Measurements from ENCODE around the gene POU2F2.

The POU2F2 gene

DNA sequence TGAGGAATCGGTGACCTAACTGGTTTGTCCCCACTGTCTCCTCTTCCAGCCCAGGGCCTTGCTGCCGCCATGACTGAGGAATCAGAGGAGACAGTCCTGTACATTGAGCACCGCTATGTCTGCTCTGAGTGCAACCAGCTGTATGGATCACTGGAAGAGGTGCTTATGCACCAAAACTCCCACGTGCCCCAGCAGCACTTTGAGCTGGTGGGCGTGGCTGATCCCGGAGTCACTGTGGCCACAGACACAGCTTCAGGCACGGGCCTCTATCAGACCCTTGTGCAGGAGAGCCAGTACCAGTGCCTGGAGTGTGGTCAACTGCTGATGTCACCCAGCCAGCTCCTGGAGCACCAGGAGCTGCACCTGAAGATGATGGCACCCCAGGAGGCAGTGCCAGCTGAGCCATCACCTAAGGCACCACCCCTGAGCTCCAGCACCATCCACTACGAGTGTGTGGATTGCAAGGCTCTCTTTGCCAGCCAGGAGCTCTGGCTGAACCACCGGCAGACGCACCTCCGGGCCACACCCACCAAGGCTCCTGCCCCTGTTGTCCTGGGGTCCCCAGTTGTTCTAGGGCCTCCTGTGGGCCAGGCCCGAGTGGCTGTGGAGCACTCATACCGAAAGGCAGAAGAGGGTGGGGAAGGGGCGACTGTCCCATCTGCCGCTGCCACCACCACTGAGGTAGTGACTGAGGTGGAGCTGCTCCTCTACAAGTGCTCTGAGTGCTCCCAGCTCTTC lies 53.5 kb downstream of the POU2F2 start:
- no peak for DNase-seq

DNA sequence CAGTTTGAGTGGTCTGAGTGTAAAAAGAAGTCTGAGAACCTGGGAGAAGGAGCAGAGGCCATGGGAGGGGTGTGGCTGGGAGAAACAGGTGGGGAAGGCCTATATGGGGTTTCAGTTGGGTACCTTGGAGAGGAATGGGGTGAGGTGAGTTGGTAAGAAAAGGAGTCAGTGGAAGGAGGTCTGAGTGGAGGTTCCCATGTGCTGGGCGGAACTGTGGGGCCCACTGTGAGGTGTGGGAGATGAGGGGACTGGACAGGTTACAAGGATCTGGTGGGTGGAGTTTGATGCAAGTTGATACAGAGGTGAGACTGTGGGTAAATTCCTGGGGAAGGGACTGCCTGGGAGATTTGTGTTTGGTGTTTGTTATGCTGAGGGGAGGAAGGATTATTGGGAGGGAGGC lies 54.2 kb downstream of the POU2F2 start:
- DNase-seq = no peak

DNA sequence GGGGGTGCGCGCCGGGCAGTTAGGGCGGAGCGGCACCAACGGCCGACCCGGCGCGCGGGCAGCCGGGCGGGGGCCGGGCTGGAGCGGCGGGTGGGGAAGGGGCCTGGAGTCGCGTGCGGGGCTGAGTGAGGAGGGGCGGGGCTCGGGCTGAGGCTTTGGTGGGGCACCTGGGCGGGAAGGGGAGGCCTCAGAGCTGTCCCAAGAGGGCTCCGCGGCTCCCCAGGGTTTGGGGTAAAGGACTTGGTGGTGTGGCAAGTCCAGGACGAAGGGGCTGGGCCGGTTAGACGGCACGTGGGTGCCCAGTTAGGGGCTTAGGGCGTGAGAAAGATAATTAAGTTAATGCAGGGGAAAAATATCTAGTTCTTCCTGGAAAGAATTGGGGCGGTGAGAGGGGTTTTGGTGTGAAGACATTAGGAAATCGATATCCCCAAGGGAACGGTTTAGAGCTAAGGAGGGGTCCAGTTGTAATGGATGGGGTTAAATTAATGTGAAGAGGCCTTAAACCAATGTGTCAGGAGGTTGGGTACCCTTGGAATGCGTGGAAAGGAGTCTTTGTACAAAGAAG lies 55.8 kb downstream of the POU2F2 start:
- no peak for DNase-seq

DNA sequence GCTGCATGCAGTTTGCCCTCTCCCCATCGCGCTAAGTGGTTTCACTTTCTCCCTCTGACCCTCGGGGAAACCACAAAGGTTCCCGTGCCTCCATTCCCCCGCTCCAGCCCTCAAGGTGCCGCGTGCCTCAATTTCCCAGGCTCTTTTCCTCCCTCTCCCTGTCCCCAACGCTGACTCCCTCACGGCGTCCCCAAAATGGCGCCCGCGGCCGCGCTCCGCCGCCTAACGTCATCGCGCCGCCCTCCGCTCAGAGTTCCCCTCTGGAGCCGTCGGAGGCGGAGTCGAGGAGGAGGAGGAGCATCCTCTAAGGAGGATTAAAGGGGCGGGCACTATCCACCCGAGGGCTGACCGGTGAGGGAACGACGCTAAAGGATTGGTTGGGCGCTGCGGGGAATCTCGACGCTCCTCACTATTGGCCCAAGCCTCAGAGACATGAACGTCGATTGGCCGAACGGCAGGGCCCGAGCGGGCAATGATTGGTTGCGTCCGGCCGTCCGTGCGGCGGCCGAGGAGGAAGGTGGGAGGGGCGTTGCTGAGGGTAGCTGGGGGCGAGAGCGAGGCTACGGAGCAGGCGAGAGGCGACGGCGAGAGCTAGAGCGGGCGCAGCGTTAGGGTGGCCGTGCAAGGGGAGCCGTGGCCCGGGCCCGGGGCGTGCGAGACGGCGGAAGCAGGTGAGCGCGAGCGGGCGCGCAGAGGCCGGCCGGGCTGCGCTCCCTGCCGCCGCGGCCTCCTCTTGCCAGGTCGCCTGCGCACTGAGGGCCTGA lies 56.4 kb downstream of the POU2F2 start, which contains the start of gene ZNF574:
TSS of gene ZNF574 (plus strand) at position 551 of the 764 bp plus-strand sequence. CDS start 2,441 bp downstream, outside the sequence.
- peak; percentile 98 for DNase-seq

DNA sequence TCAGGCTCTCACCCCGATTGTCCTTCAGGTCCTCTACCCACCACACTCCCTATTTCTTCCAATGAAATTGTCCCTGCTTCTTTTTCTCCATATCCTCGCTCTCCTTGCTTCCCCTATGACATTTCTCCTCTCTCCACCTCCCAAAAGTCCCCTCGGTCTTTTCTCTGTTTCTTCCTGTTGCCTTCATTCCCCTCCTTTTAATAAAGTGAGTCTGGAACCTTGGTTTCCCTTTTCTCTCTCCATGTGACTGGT lies 57.0 kb downstream of the POU2F2 start:
- DNase-seq = peak; percentile 56

DNA sequence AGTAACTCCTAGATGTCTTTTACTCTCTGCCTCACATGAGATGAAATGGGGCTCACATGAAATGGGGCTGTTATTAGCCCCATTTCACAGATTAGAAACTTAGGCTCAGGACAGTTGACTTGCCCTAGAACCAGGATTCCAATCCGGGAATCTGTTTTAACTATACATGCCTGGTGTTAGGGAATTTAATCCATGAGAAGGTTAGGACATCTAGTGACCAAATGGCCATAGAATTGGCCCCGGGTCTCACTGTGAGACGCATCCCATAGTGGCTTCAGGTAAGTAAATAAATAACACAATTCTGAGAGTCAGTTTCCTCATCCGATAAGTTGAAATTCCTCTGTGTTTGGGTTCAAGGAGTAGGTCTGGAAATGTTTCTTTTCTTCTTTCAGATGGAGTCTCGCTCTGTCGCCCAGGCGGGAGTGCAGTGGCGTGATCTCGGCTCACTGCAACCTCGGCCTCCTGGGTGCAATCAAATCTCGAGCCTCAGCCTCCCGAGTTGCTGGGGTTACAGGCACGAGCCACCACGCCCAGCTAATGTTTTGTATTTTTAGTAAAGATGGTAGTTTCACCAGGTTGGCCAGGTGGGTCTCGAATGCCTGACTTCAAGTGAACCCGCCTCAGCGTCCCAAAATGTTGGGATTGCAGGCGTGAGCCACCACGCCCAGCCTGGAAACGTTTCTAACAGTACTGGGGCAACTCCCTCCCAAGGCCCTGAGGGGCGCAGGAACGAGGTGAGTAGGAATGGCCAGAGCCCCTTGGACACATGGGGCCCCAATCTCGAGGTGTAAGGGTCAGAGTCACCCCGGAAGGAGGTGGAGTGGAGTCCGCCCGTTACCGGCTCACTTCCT lies 57.5 kb downstream of the POU2F2 start:
- no peak for DNase-seq

DNA sequence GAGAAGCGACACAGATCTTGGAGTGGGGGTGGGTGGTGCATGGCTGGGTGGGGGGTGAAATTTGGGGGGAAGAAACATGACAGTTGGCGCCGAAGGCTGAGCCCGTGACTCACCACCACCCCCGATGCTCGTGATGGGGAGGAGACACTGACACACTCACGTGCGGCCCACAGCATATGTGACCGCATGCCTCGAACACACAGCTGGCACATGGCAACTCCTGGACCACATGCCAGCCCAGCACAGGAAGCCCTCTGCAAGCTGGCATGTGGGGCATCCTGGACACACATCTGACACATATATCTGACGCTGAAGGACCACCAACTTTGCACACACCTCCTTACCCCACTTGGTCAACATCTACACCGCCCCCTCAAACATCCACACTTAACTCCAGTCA lies 61.0 kb downstream of the POU2F2 start:
- DNase-seq = no peak

DNA sequence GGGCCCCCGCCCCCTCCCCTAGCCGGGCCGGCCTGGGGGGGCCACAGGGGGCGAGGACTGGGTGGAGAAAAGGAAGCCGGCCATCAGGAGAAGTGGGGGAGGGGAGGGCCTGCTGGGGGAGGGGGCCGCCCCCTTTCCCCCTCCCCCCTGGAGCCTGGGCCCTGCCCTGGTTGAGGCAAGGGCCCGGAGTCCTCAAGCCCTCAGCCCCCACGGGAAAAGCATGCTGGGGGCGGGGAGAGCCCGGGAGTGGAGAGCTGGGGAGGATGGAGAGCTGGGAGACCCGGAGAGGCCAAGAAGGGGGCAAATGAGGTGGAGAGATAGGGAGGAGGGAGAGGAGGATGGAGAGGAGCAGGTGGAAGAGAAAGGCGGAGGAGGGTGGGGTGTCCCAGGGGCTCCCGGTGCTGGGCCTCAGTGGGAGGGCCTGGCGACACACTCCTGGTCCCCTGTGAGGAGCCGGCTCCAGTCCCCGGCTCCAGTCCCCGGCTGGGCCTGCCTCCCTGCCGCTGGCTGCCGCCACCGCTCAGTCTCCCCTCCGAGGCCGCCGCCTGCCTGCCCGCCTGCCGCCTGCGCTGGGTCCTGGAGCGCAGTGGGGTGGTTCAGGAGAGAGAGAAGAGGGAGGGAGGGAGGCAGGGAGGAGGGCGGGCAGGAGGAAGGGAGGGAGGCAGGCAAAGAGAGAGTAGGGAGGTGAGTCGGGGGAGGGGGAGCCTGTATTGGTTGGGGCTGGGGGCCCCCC lies 62.5 kb downstream of the POU2F2 start, which contains the start of gene GRIK5:
TSS of gene GRIK5 (minus strand) at position 588 of the 733 bp plus-strand sequence. CDS start 4,436 bp downstream, outside the sequence.
- no peak for DNase-seq

DNA sequence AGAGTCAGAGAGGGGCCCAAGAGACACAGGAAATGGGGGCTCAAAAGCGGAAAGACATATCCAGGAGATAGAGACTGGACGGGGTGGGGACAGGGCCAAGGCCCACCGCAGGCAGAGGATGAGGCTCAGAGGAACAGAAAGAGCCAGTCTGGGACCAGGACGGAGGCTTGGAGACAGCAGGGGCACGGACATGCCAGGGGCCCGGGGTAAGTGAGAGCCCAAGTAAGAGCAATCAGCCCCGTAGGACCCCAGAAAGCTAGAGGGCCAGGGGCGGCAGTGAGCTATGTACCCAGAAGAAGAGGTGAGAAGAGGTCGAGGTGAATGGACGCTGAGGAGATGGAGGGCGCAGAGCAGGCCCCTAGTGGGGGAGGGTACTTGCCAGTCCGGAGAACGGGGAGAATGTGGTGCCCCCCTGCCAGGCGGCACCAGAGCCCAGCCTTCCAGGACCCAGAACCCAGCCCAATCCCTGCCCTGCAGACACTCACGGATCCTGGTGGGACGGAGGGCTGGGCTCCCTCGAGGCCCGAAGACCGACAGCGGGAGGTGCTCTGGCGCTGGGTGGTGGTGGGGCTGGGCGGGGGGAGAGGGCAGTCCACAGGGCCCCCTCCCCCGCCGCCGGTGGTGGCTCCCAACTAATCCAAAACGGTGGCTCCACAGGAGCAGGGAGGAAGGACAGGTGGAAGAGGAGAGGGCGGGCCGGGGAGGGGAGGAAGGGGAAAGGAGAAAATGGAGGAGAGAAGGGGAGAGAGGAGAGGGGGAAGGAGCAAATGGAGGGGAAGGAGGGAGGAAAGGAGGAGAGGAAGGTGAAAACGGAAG lies 63.3 kb downstream of the POU2F2 start:
- DNase-seq = no peak

DNA sequence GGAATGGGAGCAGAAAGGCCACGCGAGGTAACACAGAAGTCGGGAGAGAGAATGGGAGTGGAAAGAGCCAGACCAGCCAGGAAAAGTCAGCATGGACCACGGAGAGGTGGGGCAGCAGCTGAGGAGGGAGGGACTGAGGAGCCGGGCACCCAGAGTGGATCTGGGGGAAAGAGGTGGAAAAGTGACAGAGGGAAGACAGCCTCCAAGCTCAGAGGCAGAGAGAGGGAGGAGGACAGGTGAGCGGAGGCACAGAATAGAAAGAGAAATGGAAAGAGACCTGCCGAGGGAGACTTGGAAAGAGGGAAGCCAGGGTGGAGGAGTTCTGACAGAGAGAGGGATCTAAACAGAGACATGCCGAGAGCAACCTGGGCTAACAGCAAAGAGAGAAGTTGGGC lies 63.9 kb downstream of the POU2F2 start:
- no peak for DNase-seq

DNA sequence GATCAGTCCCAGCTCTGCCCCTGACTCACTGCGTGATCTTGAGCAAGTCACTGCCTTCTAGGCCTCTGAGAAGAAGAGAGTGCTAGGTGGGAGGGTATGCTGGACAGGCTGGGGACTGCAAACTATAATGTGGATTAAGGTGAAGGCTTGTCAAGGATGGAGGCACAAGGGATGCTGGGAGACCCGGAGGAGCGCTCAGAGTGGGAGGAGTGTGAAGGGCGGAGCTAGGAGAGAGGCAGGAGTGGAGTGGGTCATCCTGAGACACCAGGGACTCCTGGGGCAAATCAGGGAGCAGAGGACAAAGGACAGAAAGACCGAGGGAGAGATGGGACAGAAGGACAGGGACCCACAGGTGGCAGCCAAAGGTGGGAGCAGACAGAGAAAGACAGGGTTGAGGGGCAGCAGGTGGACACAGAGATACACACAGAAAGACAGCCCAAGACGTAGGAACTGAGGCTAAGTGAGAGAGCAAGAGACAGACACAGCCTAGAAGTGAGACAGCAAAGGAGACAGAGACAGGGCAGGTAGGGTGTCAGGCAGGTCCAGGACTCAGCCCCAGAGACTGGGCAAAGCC lies 64.8 kb downstream of the POU2F2 start:
- no peak for DNase-seq

DNA sequence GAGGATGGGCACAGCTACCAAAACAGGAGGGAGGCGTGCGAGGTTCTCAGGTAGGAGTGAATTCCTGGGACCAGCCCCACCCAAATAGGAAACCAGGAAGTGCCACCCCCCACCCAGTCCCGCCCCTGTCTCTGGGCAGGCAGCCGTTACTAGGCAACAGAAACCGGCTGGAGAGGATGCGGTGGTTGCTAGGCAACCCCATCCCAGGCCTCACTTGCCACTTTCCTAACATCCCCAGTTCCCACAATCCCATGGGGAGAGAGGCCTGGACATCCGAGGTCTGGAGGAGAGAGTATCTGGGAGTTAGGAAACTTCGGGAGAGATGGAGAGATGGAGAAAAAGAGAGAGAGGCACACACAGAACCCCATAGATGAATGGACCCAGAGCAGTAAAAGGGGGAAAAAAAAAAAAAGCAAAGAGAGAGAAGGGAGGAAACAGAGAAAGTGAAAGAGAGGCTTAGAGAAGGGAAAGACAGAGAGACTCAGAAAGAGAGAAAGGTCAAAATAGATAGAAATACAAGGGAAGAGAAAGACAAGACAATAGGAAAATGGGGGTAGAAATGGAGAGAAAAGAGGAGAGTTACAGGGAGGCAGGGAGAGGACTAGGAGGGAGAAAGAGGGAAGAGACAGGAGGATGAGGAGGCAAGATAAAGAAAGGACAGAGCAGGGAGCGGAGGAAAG lies 66.0 kb downstream of the POU2F2 start:
- DNase-seq = no peak

DNA sequence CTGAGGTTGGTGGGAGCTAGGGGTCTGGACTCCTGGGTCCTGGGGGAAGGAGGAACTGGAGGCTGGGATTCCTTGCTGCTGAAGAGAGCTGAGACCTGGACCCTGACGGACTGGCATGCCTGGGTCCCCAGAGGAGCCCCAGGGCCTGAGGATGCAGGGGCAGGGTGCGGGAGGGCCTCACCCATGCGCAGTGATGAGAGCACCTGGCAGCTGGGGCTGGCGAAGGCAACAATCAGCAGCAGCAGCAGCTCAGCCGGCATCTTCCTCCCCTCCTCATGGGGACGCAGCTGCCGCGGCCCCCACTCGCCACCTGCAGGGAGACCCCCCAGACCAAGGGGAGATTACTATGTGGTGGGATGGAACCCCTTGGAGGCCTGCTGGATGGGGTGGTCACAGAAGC lies 66.7 kb downstream of the POU2F2 start:
- DNase-seq = no peak

DNA sequence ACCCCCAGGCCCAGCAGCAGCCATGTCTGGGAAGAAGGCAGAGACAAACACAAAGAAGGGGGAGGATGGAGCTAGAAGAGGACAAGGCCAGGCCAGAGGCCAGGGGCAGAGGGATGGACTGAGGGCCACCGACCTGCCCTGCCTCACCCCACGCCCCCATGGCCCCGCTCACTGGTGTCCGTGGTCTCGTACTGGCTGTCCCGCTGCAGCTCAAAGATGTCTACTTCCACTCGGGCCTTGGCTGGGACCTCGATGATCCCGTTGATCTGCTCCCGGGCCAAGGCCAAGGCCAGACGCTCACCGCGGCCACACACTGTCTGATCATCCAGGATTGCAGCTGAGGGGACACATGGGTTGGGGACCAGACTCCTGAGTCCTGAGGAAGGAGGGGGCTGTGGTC lies 67.2 kb downstream of the POU2F2 start:
- no peak for DNase-seq

DNA sequence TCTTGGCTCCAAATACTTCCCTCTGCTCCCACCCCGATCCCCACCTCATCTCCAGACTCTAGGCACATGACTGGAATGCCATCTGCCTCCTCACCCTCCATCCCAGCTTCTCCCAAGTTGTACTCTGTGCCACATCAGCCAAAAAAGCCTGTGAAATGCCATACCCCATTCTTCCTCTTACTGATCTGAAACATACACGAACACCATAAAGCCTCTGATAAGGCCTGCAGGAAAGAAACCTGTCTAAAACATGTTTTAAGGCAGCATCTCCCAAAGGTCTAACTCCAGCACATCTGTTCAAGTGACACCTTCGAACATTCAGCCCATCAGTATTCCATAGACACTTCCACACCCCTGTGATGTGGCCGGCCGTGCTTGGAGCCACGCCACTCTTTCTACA lies 67.8 kb downstream of the POU2F2 start:
- DNase-seq = no peak

DNA sequence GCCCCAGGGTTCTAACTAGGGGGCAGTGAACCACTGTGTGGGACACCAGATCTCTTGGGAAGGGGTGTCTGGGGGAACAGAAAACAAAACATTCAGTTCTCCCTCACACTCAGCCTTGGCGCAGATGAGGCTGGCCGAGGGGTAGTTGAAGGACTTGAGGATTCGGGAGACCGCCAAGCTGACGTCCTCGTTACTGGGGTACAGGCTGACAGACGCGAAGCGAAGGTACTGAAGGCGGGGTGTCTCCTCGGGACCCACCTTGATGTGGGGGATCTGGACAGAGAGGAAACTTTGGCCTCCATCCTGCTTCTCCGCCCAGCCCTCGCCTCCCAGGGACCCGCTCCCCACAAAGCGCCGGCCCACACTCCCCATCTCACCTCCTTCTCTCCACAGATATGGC lies 69.9 kb downstream of the POU2F2 start:
- DNase-seq = no peak

DNA sequence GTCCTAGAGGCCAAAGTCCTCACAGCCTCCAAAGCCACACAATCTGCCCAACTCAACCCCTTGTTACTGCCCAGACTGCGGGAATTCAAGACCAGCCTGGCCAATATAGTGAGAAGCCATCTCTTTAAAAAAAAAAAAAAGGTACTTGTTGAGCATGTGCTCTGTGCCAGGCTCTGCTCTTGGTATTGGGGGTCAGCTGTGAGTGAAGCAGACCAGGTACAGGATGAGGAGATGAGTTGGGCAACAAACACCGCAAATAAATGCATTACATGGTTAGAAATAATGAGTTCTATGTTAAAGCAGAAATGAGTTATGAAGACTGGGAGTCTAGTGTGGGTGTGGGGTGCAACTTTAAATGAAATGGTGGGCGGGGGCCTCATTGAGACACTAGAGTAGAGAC lies 72.1 kb downstream of the POU2F2 start:
- no peak for DNase-seq

DNA sequence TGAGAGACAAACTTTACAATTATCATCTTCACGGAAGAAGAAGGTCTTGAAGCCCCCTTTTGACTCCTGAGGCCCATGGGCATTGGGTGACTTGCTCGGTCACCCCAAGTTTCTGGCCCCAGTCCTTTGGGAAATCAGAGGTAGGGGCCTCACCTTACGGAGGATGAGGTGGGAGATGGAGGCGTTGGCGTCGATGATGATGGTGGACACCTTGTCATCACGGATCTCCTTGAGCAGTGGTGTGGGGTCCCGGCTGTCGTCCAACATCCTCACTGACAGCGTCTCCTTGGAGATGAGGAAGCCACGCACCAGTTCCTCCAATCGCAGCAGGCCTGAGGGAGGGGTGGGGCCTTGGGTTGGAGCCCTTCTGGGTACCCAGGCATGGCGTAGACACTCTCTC lies 73.0 kb downstream of the POU2F2 start:
- DNase-seq = no peak

DNA sequence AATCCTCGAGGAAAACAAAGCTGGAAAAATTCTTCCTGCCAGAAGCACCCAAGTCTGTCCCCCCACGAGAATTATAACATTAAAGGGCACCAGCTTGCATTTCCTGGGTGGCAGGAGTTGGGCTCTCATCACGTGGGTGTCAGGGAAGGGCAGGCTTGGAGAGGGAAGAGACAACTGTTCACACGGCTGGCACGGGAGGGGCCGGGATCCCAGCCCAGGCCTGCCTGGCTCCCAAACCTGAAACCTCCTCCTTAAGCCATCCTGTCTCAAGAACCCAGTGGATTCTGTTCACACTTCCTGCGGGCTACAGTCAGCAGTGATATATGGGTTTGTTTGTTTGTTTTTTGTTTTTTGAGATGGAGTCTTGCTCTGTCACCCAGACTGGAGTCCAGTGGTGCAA lies 74.4 kb downstream of the POU2F2 start:
- DNase-seq = no peak

DNA sequence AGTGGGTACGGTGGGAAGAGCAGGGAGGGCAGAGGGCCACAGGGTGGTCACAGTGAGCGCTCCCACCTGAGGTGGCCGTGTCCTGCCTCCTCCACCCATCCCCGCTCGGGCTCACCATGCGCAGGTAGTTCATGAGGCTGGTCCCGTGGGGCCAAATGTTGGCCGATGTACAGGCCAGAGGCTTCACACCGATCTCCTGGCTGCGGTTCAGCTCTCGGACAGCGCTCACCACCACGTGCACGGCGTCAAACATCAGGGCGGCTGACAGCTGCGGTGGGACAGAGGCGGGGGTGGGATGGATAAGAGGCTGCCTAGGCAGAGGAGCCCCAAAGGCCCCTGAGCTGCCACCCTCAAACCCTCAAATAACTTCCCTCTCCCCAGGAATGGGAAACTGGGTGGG lies 78.0 kb downstream of the POU2F2 start:
- DNase-seq = no peak
